ENCODE results near the gene CD7. TPM values are rescaled to one million over a fixed set of nuclear protein-coding genes. Genes with fewer than 3 reads are reported as not detected.

Gene CD7
- 1 to 10 TPM in 2 of 5 donors, not detected in 3; 2.0 to 4.3 TPM for total RNA-seq
- polyA plus RNA-seq = 1 to 10 TPM; 2.1 to 8.6 (median 3.7) TPM
- long read RNA-seq, donor 1, partial matches to known transcripts = 0 of 4 reads
- long read RNA-seq, donor 1, other reads (novel, unspliced or antisense) = 0 of 4 reads
- long read RNA-seq, donor 2, partial matches to known transcripts = 0 of 4 reads
- long read RNA-seq, donor 2, other reads (novel, unspliced or antisense) = 0 of 4 reads
- long read RNA-seq, donor 3, partial matches to known transcripts = 0 of 1 reads
- long read RNA-seq, donor 3, other reads (novel, unspliced or antisense) = 0 of 1 reads
- long read RNA-seq, donor 4 = 0 reads
- long read RNA-seq, donor 5, partial matches to known transcripts = 0 of 2 reads
- long read RNA-seq, donor 5, other reads (novel, unspliced or antisense) = 0 of 2 reads
- long read RNA-seq, donor 6, partial matches to known transcripts = 0 of 2 reads
- long read RNA-seq, donor 6, other reads (novel, unspliced or antisense) = 0 of 2 reads
- long read RNA-seq, donor 7, partial matches to known transcripts = 0 of 3 reads
- long read RNA-seq, donor 7, other reads (novel, unspliced or antisense) = 0 of 3 reads
- long read RNA-seq, donor 8, partial matches to known transcripts = 0 of 2 reads
- long read RNA-seq, donor 8, other reads (novel, unspliced or antisense) = 0 of 2 reads
- long read RNA-seq, donor 9 = 0 reads
- long read RNA-seq, donor 10, partial matches to known transcripts = 0 of 1 reads
- long read RNA-seq, donor 10, other reads (novel, unspliced or antisense) = 0 of 1 reads

- no peaks in the 10 kb centered on the region for H3K9me3 ChIP-seq
Measured at GRCh38 chr17:82317394-82318168, at the start of gene CD7. Gene CD7, minus strand, starts transcription at chr17:82317608. Its CDS starts 113 bp downstream, at chr17:82317495.

GRCh38 chr17:82366749-82367148 lies 49.3 kb upstream of the CD7 start:
- Histone ChIP-seq H3K4me1 (peaks cover 16 to 21% (median 18%) of the 10 kb centered on the region in 4 donors), H3K4me3 (no peak overlapping the region), H3K27ac (no peak overlapping the region), H3K27me3 (peaks cover 5 to 42% (median 21%) of the 10 kb centered on the region in 3 donors), H3K36me3 (no peaks in the 10 kb centered on the region), H3K9me3 (no peaks in the 10 kb centered on the region)
- WGBS, 5 donors = 55 to 71% (median 70%) methylated on average over 7 of the region's 7 CpGs
- no peak for TF ChIP-seq POLR2A (IDR thresholded peaks at IDR 0.05)
- no peak for TF ChIP-seq CTCF (IDR thresholded peaks at IDR 0.05)
- no peak for TF ChIP-seq POLR2AphosphoS5 (IDR thresholded peaks at IDR 0.05)
- no peak for TF ChIP-seq EP300 (IDR thresholded peaks at IDR 0.05)
- intact Hi-C loops (cut with DNase I; ENCODE audit: low total_unique reads) = no loop called here
- DNase-seq = no peak

More at GRCh38 chr17:82317394-82318168, at the start of gene CD7:
- peak within 1 kb of the TSS; percentile 10 to 49 (median 35) for H3K27ac ChIP-seq
- H3K4me3 ChIP-seq = peak within 1 kb of the TSS; percentile 11 to 33 (median 28)
- WGBS, 5 donors = 76 to 93% (median 78%) methylated on average over 9 to 26 of the region's 26 CpGs
- no peak for DNase-seq
- H3K27me3 ChIP-seq = peaks cover 10 to 56% (median 36%) of the 10 kb centered on the region in 3 donors
- TF ChIP-seq CTCF (IDR thresholded peaks at IDR 0.05) = no peak
- TF ChIP-seq EP300 (IDR thresholded peaks at IDR 0.05) = no peak
- no peak for TF ChIP-seq POLR2AphosphoS5 (IDR thresholded peaks at IDR 0.05)
- no peak for TF ChIP-seq POLR2A (IDR thresholded peaks at IDR 0.05)
- intact Hi-C loops (cut with DNase I; ENCODE audit: low total_unique reads) = no loop called here
- peaks cover 12 to 30% (median 24%) of the 10 kb centered on the region in 4 donors for H3K4me1 ChIP-seq
- peaks cover 0 to 10% (median under 1%) of the 10 kb centered on the region in 4 donors for H3K36me3 ChIP-seq

- no peaks in the 10 kb centered on the region for H3K36me3 ChIP-seq
- peaks cover 6 to 11% (median 8%) of the 10 kb centered on the region in 4 donors for H3K4me1 ChIP-seq
- H3K9me3 ChIP-seq = no peaks in the 10 kb centered on the region
- H3K4me3 ChIP-seq = no peak overlapping the region
- TF ChIP-seq EP300 (IDR thresholded peaks at IDR 0.05) (no peak), CTCF (IDR thresholded peaks at IDR 0.05) (no peak), POLR2AphosphoS5 (IDR thresholded peaks at IDR 0.05) (no peak), POLR2A (IDR thresholded peaks at IDR 0.05) (no peak)
- no peak overlapping the region for H3K27ac ChIP-seq
- no peak for DNase-seq
- 75 to 89% (median 80%) methylated on average over 5 to 6 of the region's 6 CpGs for WGBS, 5 donors
- H3K27me3 ChIP-seq = peaks cover 0 to 32% (median 11%) of the 10 kb centered on the region in 3 donors
- intact Hi-C loops (cut with DNase I; ENCODE audit: low total_unique reads) = no loop called here
Measured at GRCh38 chr17:82365606-82366295, 48.3 kb upstream of the CD7 start.

Measured in stomach (tissue), 19 donors.